Uterus (tissue), 4 donors: ENCODE results near the gene KCNAB1. TPM values are rescaled to one million over a fixed set of nuclear protein-coding genes. Genes with fewer than 3 reads are reported as not detected.
"Not testable (repeated sequence)": the region's sequence is repeated elsewhere in the genome, so short reads cannot be mapped to it uniquely, and the experiment has no call there.

Experiments
- DNase-seq, 2 donors: peaks; one replicate each; pipeline ENCODE4 v3.0.0-alpha.2; 2019 to 2020
- H3K27ac ChIP-seq, 2 donors: fragments of 200-600 bp; sonication (generic); 1 replicate in 1 of 2; 2 replicates in 1 of 2; pipeline ENCODE4 v1.5.1; 2016 to 2018
- H3K27me3 ChIP-seq, 2 donors: fragments of 200-600 bp; sonication (generic); one replicate each; pipeline ENCODE4 v1.5.1; 2018 to 2019; ENCODE audit warnings: control low read depth in 1 of 2
- H3K36me3 ChIP-seq, 2 donors: fragments of 200-600 bp; sonication (generic); one replicate each; pipeline ENCODE4 v1.5.1; 2019; ENCODE audit warnings: control low read depth in 1 of 2
- H3K4me1 ChIP-seq, 2 donors: fragments of 200-600 bp; sonication (generic); one replicate each; pipeline ENCODE4 v1.5.1; 2018 to 2019; ENCODE audit warnings: control low read depth in 1 of 2
- H3K4me3 ChIP-seq, 2 donors: fragments of 200-600 bp; sonication (generic); 1 replicate in 1 of 2; 2 replicates in 1 of 2; pipeline ENCODE4 v1.5.1; 2018 to 2019; ENCODE audit warnings: mild to moderate bottlenecking in 1 of 2
- H3K9me3 ChIP-seq, 2 donors: fragments of 200-600 bp; sonication (generic); one replicate each; pipeline ENCODE4 v1.5.1; 2019; ENCODE audit warnings: control low read depth in 1 of 2
- POLR2A ChIP-seq, 2 donors: fragments of 450-650 bp; IDR thresholded peaks; one replicate each; pipeline ENCODE4 v1.6.1; 2016; ENCODE audit warnings: antibody characterized with exemption in 2 of 2, mild to moderate bottlenecking in 1 of 2, moderate library complexity in 1 of 2
- intact Hi-C: fragments of 100-400 bp; cut with DNase I; formaldehyde crosslinking; loops from one replicate; pipeline ENCODE4 v1.15.1; 2023; ENCODE audit warnings: low total_unique reads
- total RNA-seq, 4 donors: library from RNA; depleted of rRNA in 3 of 4; stranded (reverse); fragments of >200 nt in 3 of 4; gene quantifications; one replicate each; pipeline versions ENCODE4 v1.1.0 to v1.2.4, GENCODE V29; 2014 to 2023
- TF ChIP-seq, protein P1 (sequence below), 4 experiments: fragments of 200-600 bp in 2 of 4; fragments of 450-650 bp in 2 of 4; sonication (generic) in 2 of 4; IDR thresholded peaks; one replicate each; pipeline ENCODE4 v1.5.1; 2016 to 2019; ENCODE audit warnings: antibody characterized with exemption in 4 of 4, mild to moderate bottlenecking in 2 of 4, moderate library complexity in 1 of 4
- donor health status: DM: yes; HTN: yes; CAD: no.

The KCNAB1 gene
- total RNA-seq, 4 donors from 2014 or later = 1.3 to 12.8 (median 6.8) TPM

GRCh38 chr3:156094391-156094790 is 26.0 kb upstream of the KCNAB1 start:
- intact Hi-C loops = no loop called here
- Histone ChIP-seq H3K9me3 (no peaks in the 10 kb centered on the region), H3K27ac (no peak overlapping the region), H3K36me3 (no peaks in the 10 kb centered on the region), H3K27me3 (no peaks in the 10 kb centered on the region), H3K4me3 (no peak overlapping the region), H3K4me1 (no peaks in the 10 kb centered on the region)
- TF ChIP-seq POLR2A (IDR thresholded peaks at IDR 0.05) = no peak
- TF ChIP-seq, protein P1, sequence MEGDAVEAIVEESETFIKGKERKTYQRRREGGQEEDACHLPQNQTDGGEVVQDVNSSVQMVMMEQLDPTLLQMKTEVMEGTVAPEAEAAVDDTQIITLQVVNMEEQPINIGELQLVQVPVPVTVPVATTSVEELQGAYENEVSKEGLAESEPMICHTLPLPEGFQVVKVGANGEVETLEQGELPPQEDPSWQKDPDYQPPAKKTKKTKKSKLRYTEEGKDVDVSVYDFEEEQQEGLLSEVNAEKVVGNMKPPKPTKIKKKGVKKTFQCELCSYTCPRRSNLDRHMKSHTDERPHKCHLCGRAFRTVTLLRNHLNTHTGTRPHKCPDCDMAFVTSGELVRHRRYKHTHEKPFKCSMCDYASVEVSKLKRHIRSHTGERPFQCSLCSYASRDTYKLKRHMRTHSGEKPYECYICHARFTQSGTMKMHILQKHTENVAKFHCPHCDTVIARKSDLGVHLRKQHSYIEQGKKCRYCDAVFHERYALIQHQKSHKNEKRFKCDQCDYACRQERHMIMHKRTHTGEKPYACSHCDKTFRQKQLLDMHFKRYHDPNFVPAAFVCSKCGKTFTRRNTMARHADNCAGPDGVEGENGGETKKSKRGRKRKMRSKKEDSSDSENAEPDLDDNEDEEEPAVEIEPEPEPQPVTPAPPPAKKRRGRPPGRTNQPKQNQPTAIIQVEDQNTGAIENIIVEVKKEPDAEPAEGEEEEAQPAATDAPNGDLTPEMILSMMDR (IDR thresholded peaks at IDR 0.05) = no peak
- DNase-seq = no peak

DNA sequence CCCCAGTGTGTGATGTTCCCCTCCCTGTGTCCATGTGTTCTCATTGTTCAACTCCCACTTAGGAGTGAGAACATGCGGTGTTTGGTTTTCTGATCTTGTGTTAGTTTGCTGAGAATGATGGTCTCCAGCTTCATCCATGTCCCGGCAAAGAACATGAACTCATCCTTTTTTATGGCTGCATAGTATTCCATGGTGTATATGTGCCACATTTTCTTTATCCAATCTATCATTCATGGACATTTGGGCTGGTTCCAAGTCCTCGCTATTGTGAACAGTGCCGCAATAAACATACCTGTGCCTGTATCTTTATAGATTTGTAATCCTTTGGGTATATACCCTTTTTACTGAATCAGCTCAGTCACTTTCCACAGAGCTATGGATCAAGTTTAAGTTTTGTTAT is 24.7 kb upstream of the KCNAB1 start:
- H3K9me3 ChIP-seq, H3K4me3 ChIP-seq, DNase-seq, H3K36me3 ChIP-seq, H3K4me1 ChIP-seq, H3K27ac ChIP-seq, H3K27me3 ChIP-seq, intact Hi-C loops: not testable (repeated sequence)

DNA sequence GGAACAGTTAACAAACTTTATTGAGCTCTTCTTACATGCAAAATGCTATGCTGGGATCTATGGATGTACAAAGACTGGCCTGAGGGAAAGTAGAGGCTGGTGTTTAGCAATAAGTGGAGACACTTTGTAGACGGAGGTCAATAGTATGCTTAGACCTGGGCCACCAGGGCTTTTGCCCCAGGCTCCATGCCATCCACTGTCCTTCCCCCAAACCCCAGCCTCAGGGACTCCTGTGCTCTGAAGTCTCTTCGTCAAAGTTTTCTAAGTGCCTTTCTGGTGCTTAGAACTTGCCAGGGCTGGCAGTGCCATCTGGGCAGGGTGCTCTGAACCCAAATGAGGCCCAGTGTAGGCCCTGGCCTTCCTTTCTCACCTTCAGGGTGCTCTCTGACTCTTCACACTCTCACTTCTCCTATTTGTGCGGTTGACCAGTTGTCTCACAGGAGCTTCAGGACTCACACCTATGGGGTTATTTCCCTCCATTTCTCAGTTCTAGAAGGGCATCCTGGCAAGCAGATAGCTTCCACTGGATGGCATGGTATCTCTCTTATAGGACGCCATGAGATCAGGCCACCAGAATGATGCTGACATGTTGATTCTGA is 21.8 kb upstream of the KCNAB1 start:
- no peaks in the 10 kb centered on the region for H3K27me3 ChIP-seq
- TF ChIP-seq, protein P1 (IDR thresholded peaks at IDR 0.05) = no peak
- TF ChIP-seq POLR2A (IDR thresholded peaks at IDR 0.05) = no peak
- H3K27ac ChIP-seq = no peak overlapping the region
- DNase-seq = no peak
- intact Hi-C loops = no loop called here
- H3K4me1 ChIP-seq = no peaks in the 10 kb centered on the region
- no peaks in the 10 kb centered on the region for H3K36me3 ChIP-seq
- H3K9me3 ChIP-seq = no peaks in the 10 kb centered on the region
- H3K4me3 ChIP-seq = no peak overlapping the region

DNA sequence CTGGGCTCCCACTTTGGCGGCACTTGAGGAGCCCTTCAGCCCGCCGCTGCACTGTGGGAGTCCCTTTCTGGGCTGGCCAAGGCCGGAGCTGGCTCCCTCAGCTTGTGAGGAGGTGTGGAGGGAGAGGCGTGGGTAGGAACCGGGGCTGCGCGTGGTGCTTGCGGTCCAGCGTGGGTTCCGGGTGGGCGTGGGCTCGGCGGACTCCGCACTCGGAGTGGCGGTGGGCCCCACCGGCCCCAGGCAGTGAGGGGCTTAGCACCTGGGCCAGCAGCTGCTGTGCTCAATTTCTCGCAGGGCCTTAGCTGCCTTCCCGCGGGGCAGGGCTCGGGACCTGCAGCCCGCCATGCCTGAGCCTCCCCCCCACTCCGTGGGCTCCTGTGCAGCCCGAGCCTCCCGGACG is 21.0 kb upstream of the KCNAB1 start:
- H3K36me3 ChIP-seq, intact Hi-C loops, H3K9me3 ChIP-seq, H3K4me1 ChIP-seq, DNase-seq, H3K27me3 ChIP-seq, H3K4me3 ChIP-seq, H3K27ac ChIP-seq: not testable (repeated sequence)

- intact Hi-C loops, H3K27ac ChIP-seq, H3K4me3 ChIP-seq, DNase-seq, H3K27me3 ChIP-seq, H3K9me3 ChIP-seq, H3K4me1 ChIP-seq, H3K36me3 ChIP-seq: not testable (repeated sequence)
Measured at GRCh38 chr3:156099984-156100383, 20.4 kb upstream of the KCNAB1 start.

DNA sequence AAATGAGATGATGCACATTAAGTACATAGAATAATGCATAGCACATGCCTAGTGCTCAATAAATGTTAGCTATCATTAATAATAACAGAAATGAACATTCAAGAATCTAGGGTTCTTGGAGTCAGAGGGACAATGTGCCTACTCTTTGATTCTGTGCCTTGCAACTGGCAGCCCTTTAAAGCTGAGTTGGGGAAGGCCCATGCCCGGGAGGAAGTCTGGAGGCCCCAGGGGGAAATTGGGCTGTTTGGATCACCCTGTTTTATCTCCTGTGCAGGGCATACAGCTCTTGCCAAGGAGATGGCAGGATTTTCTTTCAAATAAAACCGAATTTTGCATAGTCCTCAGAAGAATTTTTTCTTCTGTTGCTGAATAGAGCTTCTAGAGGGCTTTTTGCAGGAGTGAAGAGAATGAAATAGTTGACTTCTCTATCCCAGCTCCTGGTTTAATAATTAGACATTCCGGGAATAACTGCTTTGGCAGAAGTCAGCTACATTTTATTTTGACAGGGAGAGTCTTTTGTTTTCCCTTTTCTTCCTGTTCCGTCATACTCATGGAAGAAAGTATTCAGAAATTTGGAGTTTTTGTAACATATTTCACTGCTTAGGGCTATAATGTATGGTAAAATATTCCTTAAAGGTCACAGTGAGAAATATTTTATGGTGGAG is 18.0 kb upstream of the KCNAB1 start:
- no peak overlapping the region for H3K27ac ChIP-seq
- TF ChIP-seq, protein P1 (IDR thresholded peaks at IDR 0.05) = no peak
- TF ChIP-seq POLR2A (IDR thresholded peaks at IDR 0.05) = no peak
- no peak overlapping the region for H3K4me3 ChIP-seq
- H3K9me3 ChIP-seq = no peaks in the 10 kb centered on the region
- intact Hi-C loops = no loop called here
- no peaks in the 10 kb centered on the region for H3K27me3 ChIP-seq
- H3K36me3 ChIP-seq = no peaks in the 10 kb centered on the region
- H3K4me1 ChIP-seq = no peaks in the 10 kb centered on the region
- no peak for DNase-seq
